ENCODE measurements around the gene PHLDB2.

The PHLDB2 gene

DNA sequence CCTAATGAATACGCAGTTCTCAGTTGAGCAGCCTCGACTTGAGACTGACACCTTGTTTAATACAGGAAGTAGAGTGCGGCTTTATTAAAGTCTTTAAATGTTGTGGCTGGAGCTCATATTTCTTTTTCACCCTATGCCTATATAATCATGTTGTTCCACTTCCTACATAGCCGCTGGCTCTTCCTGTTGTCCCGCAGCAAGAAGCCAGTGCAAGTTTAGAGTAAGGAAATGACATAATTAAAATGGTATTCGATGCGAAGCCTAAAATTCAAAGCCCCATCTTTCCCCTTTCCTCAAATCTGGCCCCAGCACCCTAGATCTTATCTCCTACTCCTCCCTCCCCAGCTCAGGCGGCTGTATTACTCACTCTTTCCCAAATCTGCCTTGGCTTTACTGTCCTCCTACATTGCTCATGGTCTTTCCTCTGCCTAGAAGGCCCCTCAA is 7.5 kb upstream of the PHLDB2 start:
- DNase-seq (ENCODE audit: low read depth), result no peak

DNA sequence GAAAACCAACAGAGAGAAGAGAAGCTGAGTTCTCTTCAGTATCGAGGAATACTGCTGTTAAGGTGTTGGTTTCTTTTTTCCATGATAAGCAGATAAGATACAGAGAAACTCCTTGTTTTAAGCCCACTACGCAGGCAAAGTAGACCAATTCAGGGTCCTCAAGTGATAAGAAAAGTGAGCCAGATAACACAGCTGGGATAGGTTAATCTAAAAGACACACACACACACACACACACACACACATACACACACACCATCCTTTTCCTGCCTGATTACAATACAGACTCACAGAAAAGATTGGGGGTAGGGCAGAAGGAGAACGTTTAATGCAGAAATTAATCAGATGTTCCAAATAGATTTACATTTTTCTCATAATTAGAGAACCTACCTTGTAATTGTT is 6.5 kb upstream of the PHLDB2 start:
- no peak for DNase-seq (ENCODE audit: low read depth)

DNA sequence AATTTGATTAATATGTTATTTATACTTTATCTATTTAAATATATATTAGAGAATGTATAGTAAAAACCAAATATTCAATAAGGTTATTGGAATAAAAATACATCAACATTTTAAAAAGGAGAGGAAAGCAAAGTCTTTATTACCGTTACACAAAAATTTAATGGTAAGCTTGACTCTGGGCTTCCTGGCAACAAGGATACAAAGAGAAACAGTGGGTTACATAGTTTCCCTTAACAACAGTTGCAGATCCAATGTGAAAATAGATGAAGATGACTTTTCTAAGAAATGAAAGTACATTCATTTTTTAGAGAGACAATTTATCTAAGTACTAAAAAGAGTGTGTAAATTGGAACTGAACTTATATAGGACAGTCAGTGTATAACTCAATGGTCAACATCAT is 6.0 kb upstream of the PHLDB2 start:
- DNase-seq (ENCODE audit: low read depth), result no peak

DNA sequence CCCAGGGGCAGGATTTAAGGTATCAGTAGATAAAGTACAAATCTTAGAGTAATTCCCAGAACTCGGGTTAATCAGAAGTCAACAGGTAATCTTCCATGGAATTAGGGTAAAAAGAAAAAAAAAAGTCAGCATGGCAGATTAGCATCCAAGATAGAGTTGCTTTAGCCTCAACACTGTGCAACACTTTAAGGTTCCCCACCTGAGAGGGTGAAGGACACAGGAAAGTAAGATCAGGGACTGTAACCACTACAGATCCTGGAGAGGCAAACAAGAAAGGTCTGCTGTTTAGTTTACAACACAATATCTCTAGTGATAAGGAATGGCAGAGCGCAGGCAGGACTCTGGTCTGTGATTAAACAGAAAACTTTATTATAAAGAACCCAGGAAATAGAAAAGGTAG is 4.1 kb upstream of the PHLDB2 start:
- DNase-seq (ENCODE audit: low read depth), result no peak

DNA sequence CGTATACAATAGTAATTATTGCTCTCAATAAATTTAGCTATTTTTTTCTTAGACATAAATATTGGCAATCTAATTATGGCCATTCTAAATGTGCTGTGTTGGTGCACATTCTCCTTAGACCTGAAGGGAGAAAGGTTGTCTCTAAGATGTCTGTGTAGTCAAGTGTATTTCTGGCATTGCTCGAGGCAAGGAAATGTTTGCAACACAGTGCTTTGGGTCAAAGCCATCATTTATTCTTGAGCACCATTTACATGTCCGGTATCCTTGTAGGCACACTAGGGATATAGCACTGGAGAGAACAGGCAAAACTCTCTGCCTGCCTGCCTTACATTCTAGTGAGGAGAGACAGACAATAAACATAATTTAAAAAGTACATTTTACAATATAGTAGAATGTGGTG is 2.6 kb upstream of the PHLDB2 start:
- DNase-seq (ENCODE audit: low read depth), result no peak

DNA sequence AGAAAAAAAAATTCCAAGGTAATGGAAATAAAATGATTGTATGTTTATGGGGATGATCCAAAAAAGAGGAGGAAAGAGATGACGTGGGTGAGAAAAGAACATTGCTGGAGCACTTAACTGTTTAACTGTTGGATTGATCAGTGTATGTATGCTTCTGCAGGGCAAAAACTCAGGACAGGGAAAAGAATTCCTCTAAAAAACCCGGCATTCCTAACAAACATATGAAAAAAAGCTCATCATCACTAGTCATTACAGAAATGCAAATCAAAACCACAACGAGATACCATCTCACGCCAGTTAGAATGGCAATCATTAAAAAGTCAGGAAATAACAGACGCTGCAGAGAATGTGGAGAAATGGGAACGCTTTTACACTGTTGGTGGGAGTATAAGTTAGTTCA is 1.6 kb upstream of the PHLDB2 start:
- DNase-seq (ENCODE audit: low read depth), result no peak

DNA sequence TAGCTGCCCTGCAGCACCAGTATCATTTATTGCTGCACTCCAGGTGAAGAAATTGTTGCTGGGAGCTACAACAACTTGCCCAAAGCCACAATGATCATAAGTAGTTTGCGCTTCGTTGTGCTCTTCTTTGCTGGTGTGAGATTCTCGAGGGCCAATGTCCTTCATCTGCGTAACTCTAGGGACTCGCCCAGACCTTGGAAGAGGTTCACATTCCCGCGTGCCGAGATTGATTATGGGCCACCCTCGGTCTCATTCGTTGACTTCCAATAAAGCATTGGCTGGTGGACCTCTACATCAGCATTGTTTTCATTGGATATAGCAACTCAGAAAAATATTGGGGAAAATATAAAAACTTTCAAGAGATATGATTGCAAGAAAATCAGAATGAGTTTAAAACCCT is 423 bp upstream of the PHLDB2 start:
- no peak for DNase-seq (ENCODE audit: low read depth)

DNA sequence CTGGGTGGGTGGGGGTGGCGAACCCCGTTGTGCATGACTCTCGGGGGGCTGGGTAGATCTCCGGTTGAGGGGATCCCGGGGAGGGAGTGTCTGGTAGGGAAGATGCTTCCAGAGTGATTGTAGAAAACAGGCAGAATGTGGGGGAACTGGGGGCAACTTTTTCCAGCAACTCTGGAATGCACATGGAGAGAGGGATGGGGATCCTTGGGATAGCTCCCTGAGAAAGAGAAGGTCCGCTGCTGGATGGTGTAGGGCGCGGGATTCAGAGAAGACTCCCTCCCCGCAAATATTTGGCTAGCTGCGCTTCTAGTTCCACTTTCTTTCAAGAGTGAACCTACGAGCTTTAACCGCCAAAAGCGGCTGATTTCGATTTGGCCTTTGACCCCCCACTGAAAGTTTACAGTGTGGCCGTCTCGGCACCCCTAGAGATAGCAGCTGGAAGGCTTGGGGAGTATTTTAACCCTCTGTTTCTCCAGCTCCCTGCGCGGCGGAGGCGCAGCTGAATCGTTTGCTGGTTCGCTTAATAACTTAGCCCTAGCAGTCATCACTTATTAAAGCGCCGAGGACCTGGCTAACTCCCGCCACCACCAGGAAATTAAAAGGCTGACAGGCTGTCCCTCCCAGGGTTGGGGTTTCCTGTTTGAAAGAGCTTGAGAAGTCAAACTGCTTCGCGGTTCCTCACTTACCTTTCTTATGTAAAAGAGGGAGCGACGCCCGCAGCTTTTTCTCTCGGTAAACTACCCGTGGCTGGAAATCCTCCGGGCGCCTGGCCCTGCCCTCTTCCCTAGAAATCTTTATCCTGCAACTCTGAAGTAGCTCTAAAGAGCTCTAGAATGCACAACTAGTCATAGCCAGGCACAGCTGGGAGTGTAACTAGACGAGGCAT is 1.2 kb downstream of the PHLDB2 start:
- peak; percentile 83 for DNase-seq (ENCODE audit: low read depth)

DNA sequence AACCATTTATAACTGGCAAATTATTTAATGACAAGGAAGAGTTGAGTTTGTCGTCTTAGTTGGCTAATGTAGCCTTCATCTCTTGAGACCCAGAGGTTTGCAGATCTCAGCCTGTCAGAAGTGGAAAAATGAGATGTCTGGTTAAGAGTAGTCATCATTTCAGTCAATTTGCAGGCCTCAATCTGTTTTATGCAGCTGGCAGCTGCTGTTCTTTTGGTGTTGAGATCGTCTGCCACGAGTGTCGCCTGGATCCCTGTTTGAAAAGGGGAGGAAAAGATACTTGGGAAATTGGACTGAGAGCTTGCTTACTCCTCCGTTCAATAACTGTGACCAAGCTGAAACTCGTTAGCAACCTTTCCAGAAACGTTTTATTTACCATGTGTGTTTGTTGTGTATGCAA is 2.3 kb downstream of the PHLDB2 start:
- no peak for DNase-seq (ENCODE audit: low read depth)

DNA sequence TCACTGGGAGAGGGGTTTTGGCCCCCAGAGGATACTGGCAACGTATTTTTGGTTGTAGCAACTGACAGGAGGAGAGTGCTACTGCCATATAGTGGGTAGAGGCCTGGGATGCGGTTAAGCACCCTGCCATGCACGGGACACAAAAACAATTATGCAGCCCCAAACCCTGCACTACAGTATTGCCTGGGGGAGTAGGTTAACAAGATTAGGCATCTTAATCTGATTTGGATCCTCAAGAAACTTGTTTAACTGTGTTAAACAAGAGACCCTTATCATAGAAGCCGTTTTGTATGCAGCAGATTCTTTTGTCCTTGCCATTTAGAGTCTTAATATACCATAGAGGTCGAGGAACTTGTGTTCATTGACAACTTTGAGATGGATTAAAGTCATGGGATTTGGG is 3.4 kb downstream of the PHLDB2 start:
- no peak for DNase-seq (ENCODE audit: low read depth)

DNA sequence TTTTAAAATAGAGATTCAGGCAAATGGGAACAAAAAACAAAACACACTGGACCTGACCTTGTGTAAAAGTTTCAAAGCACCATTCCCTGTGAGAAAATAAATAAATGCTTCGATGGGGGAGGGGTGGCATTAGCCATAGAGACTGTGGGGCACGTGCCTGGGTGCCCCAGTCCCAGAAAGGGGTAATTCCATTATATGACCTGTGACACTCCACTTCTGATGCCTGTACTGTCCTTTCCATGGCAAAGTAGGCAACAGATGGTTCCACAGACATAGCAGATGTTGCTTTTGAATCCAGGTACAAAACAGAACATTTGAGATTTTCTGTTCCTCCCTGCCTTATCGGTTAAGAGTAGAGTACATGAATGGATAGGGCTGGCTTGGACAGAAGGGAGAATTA is 3.9 kb downstream of the PHLDB2 start:
- no peak for DNase-seq (ENCODE audit: low read depth)

DNA sequence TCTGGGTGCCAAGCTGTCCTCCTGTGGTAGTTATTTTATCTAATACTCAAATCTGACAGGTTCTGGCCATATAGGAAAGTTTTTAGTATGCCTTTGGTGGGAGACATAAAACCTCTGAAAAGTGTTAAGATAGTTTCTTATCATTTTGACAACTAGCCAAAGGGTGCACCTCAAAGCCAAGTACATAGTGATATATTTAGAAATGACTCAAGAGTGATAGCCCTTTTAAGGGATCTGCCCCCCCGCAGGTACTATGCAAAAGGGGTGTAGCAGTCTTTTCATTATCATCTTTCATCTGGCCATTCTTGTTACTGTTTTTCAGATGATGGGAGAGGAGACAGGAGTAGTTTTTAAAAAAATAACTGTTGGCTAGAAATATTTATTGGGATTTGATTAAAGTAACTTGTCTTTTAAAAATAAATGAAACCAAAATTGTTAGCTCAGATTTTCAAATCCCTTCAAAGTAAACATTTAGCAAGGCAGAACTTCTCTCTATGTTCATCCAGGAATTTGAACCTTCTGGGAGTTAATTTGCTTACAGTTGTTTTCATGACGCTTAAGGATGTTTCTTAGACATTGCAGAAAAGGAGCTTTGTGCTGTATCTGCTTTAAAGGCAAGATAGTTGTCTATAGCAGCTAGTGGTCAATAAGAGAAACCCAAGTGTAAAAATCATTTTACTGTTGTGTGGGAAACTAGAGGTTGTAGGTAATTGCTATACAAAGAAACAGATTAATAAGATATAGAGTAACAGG is 5.1 kb downstream of the PHLDB2 start:
- no peak for DNase-seq (ENCODE audit: low read depth)

DNA sequence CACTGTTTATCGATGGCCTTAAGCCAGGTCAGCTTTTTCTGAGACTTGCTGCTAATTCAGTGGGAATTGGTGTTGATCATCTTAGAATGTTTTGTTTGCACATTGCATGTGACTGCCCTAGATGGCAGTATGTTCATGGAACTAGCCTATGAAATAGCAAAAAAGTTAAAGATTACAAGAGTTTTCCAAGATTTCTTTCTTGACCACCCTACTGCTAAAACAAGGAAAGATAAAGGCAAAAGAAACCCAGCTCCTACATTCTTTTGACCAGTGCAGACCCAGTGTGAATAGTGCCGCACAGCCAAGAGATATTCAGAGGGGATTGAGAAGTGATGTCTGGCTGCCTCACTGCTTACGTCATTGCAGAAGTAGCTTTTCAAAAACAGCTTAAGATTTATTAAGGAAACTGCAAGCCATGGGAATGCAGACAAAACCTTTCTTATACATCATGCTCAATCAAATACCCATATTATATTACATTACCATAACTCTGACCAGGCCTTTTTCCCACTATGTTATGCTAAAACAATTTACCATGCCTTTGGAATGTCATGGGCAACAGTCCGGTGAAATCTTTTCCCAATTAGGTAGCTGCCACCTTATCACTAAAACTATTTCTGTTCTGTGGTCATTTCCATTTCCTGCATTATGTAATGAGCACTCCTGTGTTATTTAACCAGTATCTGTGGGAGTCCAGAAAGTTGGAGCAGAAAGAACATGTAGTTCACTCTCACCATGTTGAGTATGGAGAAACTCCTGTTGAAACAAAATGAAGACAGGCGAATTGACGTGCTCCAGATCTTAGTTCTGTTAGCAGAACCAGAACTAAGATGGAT is 6.0 kb downstream of the PHLDB2 start:
- DNase-seq (ENCODE audit: low read depth), result no peak

DNA sequence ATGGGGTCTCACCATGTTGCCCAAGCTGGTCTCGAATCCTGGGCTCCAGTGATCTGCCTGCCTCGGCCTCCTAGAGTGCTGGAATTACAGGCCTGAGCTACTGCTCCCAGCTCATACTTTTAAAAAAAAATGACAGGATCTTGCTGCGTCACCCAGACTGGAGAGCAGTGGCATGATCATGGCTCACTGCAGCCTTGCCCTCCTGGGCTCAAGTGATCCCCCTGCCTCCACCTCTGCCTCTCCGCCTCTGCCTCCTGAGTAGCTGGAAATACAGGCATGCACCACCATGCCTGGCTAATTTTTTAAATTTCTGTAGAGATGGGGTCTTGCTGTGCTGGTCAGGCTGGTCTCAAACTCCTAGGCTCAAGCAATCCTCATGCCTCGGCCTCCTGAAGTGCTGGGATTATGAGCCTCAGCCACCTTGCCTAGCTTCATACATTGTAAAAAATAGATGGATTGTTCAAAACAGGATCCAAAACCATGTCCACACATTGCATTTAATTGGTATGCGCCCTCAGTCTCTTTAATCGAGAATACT is 8.9 kb downstream of the PHLDB2 start:
- no peak for DNase-seq (ENCODE audit: low read depth)

DNA sequence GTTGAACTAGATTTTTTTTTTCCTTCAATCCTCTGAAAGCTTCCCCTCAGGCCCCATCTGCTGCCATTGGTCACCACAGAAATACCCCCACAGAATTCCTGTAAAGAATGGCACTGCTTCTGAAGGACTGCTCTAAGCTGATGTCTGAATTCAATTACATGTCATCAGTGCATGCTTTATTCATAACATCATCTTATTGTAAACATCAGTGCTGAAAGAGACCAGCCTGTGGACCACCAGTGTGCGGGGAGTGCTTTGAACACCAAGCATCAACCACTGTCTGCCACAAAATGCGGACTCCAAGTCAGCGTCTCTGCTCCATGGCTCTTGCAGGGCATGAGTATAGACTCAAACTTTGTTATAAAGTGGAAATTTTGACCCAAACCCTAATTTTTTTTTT is 11.6 kb downstream of the PHLDB2 start:
- no peak for DNase-seq (ENCODE audit: low read depth)

DNA sequence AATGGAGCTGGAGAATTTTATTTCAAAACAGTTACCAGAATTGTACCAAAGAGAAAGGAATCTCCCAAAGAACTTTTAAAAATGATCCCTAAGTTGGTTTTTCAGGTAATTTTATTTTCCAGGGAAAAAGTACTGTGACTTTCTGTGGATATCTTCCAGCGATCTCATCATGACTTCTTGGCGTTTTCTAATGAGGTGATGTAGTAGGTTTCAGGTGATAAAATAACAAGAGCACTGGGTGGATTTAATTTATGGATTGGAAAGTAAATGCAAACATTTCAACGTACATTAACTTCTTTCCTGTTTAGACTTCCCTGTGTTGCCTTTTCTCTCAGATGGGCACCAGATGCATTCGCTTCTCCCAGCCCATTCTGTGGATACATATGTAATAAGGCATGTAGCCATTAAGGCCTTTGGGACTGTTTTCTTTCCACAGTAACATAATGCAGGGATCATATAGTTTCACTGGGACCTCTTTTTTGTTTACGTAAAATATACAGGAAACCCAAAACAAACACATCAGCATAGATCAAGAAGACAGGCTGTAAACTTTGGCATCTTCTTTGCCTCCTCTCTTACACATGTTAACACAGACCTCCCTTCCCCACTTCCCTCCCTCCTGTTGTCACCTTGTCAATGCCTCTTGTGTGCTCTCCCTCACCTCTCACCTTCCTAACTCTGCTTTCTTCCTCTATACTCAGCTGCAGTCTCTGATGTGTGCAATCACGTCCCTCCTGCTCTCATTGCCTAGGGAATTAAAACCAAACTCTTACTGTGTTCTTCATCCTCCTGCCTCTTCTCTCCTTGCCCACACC is 13.0 kb downstream of the PHLDB2 start:
- DNase-seq (ENCODE audit: low read depth), result no peak

DNA sequence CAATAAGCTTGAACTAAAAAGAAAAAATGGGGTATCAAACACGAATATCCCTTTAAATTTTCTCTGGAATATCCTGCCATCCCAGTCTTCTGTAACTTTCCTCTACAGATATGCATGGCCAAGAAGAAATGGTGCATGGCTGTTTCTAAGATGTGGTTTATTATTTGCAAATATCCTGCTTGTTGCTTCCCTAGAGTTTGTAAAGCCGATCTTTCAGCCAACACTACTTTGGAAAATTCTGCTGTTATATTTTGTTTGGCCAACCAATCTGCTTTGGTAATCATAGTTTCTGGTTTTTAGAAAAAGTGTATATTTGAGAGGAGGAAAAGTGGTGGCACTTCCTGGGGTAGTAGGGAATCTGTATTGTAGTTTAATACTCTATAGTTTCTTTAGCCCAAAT is 13.9 kb downstream of the PHLDB2 start:
- no peak for DNase-seq (ENCODE audit: low read depth)

DNA sequence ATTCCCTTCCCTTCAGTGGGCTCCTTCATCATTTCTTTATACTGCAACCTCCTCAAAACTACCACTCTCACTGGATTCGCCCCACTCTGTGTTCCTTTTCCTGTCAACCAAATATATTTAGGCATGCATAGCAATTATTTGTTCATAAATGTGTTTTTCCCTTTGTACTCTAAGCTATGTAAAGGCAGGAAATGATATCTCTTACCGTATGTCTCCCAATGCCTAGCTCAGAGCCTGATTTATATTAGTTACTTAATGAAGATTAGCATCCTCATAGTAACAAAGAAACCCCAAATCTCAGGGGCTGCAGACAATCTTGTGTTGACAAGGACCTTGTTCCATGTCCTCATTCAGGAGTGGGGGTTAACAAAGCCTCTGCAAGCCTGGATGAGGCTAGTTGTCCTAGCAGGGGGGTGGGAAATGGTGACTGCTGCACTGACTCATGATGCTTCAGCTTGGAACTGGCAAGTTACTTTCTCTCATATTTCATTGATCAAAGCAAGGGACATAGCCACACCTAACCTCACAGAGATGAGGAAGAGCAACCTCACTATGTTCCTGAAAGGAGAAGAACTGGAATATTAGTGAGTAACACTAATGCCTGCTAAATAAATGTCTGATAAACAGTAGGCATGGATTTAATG is 15.2 kb downstream of the PHLDB2 start:
- no peak for DNase-seq (ENCODE audit: low read depth)

DNA sequence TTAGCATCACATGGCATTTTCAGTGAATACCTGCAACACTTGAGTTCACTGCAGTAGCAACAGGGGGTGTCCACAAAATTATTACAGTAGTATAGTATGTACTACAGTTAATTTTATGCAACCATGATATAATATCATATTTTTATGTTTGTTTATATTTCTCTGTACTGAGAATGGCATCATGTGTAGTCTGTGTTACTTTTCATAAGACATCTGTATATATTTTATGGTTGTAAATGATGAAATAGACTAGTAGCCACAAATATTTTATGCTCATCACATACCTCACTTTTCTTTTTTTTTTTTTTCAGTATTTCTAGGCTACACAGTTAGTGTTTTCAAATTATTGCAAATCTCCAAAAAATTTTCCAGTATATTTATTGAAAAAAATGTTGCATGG is 22.4 kb downstream of the PHLDB2 start:
- no peak for DNase-seq (ENCODE audit: low read depth)

DNA sequence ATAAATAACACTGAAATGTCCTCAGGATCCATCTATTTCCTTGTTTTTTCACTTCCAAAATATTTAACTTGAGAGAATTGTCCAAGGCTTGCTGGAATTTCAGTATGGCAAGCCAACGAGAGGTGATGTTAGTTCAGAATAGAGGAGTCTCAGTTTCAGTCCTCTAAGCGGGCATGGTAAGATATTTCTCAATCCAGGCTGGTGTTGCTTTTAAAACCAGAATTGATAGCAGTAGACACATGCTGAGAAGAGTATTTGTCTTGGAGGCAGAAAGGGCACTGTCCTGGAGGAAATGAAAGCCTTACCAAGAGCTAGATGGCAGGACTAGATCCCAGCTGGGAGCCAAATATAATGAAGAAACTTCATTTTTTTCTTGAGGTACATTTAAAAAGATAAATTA is 23.1 kb downstream of the PHLDB2 start:
- no peak for DNase-seq (ENCODE audit: low read depth)

DNA sequence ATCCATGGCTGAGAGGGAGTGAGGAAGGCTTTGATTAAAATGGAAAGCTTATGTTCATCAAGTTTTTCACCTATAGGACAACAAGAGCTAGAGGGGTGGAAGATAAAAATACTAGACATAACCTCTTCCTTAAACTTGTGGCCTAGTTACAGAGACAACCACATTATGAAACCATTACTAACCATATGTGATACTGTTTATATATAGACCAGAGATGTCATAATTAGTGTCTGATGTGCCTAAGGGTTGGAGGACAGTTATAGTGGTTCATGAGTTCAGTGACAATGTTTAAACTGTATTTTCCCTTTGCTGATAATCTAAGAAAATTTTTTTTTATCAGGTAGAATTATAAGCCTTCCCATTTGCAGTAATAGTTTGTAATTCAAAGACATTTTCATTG is 23.7 kb downstream of the PHLDB2 start:
- no peak for DNase-seq (ENCODE audit: low read depth)

All from fibroblast of gingiva (primary cell).